Forelimb muscle (tissue), 1 donor: ENCODE measurements around the gene TNFRSF6B. TPM values are rescaled to one million over a fixed set of nuclear protein-coding genes. Genes with fewer than 3 reads are reported as not detected.
"Not testable (repeated sequence)": the region's sequence is repeated elsewhere in the genome, so short reads cannot be mapped to it uniquely, and the experiment has no call there.

Experiments used
- DNase-seq: peaks from one replicate; pipeline ENCODE4 v3.0.0-alpha.2; 2013; ENCODE audit warnings: low read depth
- polyA plus RNA-seq: library from polyadenylated mRNA; unstranded; fragments of 120-200 nt; gene quantifications from one replicate; pipeline ENCODE4 v1.2.1, GENCODE V29; 2013; ENCODE audit not compliant: insufficient read length

Gene TNFRSF6B, protein sequence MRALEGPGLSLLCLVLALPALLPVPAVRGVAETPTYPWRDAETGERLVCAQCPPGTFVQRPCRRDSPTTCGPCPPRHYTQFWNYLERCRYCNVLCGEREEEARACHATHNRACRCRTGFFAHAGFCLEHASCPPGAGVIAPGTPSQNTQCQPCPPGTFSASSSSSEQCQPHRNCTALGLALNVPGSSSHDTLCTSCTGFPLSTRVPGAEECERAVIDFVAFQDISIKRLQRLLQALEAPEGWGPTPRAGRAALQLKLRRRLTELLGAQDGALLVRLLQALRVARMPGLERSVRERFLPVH
- polyA plus RNA-seq = 1.6 TPM

DNA sequence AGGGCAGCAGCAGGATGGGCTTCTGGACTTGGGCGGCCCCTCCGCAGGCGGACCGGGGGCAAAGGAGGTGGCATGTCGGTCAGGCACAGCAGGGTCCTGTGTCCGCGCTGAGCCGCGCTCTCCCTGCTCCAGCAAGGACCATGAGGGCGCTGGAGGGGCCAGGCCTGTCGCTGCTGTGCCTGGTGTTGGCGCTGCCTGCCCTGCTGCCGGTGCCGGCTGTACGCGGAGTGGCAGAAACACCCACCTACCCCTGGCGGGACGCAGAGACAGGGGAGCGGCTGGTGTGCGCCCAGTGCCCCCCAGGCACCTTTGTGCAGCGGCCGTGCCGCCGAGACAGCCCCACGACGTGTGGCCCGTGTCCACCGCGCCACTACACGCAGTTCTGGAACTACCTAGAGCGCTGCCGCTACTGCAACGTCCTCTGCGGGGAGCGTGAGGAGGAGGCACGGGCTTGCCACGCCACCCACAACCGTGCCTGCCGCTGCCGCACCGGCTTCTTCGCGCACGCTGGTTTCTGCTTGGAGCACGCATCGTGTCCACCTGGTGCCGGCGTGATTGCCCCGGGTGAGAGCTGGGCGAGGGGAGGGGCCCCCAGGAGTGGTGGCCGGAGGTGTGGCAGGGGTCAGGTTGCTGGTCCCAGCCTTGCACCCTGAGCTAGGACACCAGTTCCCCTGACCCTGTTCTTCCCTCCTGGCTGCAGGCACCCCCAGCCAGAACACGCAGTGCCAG lies at the start of gene TNFRSF6B:
TSS of gene TNFRSF6B (plus strand) at position 25 of the 729 bp plus-strand sequence. CDS start at position 141, 116 bp downstream.
- no peak for DNase-seq

DNA sequence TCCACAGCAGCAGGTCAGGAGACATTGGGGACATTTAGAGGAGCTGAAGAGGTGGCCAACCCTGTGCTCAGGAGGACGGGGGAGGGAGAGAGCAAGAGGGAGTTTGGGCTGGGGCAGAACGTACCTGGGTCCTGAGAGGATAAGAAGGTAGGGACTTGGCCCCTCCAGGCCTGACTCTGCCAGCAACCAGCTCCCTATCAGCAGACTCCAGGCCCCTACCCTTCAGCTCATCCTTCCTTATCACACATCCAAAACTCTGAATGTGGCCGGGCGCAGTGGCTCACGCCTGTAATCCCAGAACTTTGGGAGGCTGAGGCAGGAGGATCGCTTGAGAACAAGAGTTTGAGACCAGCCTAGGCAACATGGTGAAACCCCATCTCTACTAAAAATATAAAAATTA lies 48.3 kb upstream of the TNFRSF6B start:
- DNase-seq = no peak

DNA sequence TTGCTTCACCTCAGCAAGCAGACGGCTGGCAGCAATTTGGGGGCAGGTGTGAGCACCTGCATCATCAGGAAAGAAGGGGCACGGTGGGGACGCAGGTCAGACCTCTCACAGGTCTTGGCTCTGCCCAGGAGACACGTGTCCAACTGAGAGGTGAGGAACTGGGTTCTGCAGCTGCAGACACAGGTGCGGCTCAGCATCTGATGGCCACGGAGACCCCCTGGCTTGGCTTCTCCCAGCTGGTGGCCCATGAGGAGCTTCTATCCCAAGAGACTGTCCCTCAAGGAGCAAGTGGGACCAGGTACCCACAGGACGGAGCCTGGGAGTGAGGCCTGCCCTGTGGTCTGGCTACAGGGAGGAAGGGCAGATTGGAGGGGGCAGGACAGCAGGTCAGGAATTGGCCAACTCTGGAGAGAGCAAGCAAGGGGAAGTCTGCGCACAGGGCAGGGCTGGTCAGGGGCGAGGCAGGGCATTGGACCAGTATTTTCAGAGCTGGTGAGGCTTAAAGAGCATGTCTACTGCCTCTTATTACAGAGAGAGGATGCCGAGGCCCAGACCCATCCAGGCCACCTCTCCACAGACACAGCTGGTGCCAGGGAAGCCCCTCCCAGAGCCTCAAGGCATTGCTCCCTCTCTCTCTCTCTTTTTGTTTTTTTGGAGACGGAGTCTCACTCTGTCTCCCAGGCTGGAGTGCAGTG lies 47.4 kb upstream of the TNFRSF6B start:
- DNase-seq = no peak

DNA sequence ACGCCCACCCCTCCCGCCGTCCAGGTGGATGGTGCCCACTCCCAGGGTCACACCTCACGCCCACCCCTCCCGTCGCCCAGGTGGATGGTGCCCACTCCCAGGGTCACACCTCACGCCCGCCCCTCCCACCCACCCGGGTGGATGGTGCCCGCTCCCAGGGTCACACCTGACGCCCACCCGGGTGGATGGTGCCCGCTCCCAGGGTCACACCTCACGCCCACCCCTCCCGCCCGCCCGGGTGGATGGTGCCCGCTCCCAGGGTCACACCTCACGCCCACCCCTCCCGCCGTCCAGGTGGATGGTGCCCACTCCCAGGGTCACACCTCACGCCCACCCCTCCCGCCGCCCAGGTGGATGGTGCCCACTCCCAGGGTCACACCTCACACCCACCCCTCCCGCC lies 46.0 kb upstream of the TNFRSF6B start:
- not testable (repeated sequence) for DNase-seq

DNA sequence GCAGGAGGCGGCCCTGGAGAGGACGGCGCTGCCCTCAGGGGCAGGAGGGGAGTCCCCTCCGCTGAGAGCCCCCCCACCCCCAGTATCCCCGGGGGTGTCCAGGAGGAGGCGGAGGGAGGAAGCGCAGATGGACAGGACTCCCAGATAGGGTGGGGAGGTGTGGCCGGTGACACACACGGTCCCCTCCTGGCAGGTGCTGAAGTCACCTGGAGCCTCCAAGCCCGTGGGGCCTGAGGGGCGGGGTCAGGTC lies 44.6 kb upstream of the TNFRSF6B start:
- DNase-seq = no peak

DNA sequence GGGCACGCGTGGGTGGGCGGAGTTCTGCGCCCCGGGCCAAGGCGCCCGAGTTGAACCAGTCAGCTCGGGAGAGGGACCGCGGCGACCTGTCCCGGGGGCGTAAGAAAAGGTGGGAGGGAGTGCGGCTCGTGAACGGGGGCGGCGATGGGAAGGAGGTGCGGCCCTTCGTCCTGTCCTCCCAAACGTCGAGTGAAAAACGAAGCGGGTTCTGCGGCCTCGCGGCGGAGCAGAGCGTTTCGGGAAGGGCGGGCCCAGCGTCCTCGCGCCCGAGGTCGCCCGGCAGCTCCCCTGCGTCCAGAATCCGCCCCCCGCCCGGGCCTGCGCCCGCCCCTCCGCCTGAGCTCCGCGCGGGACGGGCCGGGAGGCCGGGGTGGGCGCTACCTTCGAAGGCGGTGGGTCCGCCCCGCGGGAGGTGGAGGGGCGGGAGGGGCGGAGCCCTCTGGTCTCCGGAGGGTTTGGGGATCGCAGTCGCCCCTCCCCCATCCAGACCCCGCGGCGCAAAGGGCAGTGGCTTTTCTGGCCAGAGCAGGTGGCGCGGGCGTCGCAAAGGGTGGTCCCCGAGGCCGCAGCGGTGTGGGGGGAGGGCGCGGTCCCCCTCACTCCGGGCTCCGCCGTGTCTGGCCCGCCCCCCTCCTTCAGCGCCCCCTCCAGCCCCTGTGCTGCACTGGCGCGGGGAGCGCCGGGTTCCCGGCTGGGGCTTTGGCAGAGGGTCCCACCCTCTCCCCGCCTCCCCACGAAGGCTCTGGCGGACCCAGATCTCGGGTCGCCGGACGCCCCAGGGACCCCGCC lies 44.1 kb upstream of the TNFRSF6B start:
- no peak for DNase-seq

DNA sequence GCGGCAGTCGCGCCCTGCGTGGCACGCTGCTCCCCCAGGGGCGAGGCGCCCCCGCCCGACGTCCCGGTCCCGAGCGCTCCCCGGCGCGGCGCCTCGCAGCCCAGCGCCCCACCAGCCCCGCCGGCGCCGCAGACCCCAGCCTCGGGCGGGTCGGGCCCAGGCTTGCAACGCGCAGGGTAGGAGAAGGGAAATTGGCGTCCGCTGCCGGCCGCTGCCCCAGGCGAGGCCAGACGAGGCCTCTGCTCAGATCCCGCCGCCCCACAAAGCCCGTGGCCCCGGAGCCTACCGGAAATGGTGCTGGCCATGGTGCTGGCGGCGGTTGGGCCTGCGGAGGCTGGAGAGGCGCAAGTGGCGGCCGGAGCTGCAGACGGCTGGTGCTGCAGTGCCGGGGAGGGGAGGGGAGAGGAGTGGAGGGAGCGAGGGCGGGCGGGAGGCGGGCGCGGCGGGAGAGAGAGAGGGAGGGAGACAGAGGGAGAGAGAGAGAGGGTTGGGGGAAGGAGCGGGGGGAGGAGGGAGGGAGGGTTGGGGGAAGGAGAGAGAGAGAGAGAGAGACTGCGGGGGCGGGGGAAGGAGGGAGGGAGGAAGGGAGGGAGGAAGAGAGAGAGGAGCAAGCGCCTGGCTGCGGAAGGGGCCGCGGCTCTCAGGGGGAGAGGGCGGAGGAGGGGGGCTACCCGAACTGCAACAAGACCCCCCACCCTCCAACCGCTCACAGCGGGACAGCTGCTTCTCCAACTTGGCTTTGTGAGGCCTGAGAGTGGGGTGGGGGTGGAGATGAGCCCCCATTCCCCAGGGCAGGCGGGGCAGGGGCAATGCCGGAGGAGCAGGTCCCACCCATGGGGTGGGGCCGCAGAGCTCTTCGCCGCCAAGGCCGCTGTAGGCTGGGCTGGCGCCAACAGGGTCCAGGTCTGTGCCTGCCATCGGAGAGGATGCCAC lies 43.1 kb upstream of the TNFRSF6B start, which contains the start of gene STMN3:
TSS of gene STMN3 (minus strand) at position 384 of the 933 bp plus-strand sequence. CDS start at position 305, 79 bp downstream.
- peak; percentile 47 for DNase-seq

DNA sequence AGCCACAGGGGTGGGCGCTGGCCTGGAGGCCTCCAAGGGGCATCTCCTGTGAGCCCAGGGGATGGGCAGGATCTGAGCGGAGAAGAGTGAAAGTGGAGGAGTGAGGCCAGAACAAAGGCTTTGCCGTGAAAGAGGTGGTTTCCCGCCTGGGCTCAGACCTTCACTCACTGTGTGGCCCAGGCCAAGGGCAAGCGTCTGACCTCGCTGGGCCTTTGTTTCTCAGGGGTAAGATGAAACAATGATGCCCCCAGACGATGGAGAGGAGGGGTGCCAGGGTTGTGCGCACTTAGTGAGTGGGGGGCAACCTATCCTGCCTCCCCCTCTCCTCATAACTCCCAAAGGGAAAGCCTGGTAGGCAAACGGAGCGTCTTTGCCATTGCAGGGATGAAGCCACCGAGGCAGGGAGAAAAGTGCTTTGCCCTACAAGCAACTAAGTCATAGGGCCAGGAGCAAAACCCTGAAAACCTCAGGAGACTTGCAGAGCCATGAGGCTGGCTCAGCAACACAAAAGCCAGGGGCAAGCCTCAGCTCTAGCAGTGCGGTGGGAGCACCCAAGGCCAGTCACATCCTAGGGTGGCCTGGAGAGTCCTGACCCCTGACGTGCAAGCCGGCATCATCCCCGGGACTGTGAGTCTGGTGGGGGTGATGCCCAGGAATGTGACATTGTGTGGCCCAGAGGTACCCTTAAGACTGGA lies 42.3 kb upstream of the TNFRSF6B start:
- no peak for DNase-seq

DNA sequence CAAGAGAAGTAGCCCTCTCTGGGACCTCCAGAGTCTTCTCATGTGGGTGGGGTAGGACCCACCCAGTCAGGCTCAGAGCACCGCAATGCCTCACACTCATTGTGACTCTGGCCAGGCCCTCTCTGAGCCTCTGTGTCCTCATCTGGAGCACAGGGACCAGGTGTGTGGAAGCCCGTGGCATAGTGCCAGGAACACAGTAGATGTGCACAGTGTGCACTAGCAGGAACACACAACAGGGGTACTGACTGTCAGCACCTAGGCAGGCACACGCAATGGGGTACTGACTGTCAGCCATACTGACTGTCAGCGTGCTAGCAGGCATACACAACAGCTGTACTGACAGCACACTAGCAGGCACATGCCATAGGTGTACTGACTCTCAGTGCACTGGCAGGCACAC lies 41.2 kb upstream of the TNFRSF6B start:
- DNase-seq = no peak

DNA sequence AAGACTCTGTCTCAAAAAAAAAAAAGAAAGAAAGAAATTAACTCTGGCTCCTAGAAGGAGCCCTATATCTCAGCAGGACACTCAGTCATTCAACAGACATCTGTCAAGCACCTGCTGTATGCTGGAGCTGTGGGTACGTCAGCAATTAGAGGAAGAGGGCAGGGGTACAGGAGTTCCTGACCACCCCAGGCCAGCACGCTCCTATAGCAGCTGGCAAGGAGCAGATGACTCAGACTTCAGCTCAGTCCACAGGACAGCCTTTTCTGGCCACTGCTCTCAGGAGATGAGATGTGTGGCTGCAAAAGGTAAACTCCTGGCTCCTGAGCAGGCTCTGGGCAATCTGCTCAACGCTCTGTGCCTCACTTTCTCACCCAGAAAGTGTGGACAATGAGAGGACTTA lies 40.0 kb upstream of the TNFRSF6B start:
- no peak for DNase-seq

DNA sequence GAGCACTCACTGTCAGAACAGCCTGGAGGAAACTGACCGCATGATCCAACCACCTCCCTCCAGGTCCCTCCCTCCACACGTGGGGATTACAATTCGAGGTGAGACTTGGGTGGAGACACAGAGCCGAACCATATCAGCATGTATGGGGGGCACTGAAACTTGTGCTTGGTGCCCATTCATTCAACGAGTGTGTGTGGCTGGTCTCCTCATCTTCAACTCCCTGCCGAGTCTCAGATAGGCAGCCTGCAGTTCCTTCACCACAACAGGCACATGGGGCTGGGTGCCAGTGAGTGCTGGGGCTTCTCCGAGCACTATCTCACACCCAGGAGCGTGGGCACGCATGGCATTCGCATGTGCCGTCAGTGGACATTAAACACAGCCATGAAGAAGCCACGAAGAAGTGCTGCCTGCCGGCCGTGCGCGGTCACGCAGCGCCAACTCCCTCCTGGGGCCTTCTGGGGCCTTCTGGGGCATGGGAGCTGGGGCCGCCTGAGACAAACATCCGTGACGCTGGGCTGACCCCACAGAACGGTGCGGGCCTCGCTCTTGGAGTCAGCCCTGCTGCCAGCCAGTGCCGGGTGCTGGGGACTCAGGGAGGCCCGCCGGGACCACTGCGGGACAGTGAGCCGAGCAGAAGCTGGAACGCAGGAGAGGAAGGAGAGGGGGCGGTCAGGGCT lies 39.1 kb upstream of the TNFRSF6B start:
- no peak for DNase-seq

DNA sequence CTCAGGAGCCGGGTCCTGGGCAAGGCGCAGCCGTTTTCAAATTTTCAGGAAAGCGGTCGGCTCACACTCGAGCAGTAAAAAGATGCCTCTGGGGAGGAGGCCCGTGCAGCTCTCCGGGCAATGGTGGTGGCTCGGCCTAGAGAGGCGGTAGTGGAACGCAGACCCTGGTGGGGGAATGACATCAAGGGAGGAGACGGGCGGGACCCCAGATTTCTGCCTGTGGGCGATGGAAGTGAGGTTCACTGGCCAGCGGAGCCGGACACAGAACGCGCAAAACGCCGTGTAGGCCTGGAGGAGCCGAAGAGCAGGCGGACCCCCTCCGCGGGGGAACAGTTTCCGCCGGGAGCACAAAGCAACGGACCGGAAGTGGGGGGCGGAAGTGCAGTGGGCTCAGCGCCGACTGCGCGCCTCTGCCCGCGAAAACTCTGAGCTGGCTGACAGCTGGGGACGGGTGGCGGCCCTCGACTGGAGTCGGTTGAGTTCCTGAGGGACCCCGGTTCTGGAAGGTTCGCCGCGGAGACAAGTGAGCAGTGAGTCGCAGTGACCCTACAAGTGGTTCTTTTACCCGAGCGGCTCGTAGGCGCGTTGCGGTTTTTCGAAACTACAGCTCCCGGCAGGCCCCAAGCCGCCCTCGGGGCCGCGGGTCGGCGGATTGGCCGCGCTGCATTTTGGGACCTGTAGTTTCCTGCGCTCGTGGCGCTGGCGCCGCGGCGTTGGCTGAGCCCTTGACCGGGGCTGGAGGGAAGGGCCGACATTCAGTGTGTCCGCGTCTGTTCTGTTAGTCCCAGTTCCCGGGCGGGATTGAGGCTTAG lies 38.3 kb upstream of the TNFRSF6B start, which contains the start of gene RTEL1:
TSS of gene RTEL1 (plus strand) at position 376 of the 812 bp plus-strand sequence. CDS start 1,091 bp downstream, outside the sequence.
- DNase-seq = peak; percentile 81

DNA sequence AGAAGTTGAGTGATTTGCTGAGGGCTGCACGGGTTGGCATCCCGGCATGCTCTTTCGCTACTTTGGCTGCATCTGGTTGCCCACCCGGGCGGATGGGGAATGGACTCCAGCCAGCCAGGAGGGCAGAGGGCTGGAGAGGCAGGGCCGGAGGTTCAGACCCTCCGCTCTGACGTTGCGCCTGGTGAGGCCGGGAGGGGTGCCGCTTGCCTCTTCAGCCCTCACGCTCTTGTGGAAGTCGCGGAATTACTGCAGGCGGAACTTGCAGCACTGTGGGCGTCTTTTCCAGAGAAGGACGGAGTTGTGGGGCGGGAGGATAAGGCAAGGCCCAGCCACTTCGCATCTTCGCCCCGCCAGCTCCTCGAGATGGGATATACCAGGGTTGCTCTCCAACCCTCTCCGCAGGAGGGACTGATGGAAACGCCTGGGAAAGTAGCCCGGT lies 37.7 kb upstream of the TNFRSF6B start:
- DNase-seq = no peak

DNA sequence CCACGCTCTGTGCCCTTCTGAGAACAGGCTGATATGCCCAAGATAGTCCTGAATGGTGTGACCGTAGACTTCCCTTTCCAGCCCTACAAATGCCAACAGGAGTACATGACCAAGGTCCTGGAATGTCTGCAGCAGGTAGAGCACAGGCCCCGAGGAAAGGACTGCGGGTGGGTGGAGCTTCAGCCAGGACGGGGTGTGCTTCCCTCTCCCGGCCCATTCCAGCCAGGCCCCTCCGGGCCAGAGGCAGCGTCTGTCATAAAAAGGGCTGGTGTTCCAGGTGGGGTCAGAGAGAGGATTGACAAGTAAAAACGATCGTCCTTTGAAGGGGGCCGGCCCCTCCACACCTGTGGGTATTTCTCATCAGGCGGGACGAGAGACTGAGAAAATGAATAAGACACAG lies 37.1 kb upstream of the TNFRSF6B start:
- DNase-seq = no peak

DNA sequence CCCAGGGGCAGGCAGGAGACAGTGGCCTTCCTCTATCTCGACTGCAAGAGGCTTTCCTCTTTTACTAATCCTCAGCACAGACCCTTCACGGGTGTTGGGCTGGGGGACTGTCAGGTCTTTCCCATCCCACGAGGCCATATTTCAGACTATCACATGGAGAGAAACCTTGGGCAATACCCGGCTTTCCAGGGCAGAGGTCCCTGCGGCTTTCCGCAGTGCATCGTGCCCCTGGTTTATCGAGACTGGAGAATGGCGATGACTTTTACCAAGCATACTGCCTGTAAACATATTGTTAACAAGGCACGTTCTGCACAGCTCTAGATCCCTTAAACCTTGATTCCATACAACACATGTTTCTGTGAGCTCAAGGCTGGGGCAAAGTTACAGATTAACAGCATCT lies 36.3 kb upstream of the TNFRSF6B start:
- DNase-seq = not testable (repeated sequence)

DNA sequence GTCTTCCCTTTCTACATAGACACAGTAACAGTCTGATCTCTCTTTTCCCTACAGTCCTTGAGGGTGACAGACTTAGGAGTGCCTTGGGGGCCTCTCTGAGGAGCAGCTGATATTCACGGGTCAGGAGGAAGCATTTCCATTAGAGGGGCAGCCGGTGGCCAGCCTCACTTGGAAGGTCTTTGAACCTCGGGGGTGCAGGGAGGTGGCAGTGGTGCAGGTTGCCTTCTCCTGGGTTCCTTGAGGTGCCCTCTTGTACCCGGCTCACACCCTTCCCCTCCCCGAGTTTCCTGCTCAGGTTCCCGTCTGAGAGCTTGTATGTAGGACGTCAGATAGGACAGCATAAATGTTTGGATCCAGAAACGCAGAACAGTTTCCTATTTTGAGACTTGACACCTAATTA lies 35.8 kb upstream of the TNFRSF6B start:
- DNase-seq = no peak

DNA sequence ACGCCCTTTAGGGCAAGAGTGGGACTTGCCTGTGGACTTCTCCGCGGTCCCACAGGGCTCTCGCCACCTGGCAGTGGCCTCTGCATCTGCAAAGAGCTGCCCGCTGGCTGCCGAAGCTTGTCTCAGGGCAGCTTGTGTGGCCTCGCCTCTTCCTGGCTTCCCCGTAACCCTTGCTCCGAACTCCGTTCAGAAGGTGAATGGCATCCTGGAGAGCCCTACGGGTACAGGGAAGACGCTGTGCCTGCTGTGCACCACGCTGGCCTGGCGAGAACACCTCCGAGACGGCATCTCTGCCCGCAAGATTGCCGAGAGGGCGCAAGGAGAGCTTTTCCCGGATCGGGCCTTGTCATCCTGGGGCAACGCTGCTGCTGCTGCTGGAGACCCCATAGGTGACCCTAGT lies 35.3 kb upstream of the TNFRSF6B start:
- DNase-seq = no peak

DNA sequence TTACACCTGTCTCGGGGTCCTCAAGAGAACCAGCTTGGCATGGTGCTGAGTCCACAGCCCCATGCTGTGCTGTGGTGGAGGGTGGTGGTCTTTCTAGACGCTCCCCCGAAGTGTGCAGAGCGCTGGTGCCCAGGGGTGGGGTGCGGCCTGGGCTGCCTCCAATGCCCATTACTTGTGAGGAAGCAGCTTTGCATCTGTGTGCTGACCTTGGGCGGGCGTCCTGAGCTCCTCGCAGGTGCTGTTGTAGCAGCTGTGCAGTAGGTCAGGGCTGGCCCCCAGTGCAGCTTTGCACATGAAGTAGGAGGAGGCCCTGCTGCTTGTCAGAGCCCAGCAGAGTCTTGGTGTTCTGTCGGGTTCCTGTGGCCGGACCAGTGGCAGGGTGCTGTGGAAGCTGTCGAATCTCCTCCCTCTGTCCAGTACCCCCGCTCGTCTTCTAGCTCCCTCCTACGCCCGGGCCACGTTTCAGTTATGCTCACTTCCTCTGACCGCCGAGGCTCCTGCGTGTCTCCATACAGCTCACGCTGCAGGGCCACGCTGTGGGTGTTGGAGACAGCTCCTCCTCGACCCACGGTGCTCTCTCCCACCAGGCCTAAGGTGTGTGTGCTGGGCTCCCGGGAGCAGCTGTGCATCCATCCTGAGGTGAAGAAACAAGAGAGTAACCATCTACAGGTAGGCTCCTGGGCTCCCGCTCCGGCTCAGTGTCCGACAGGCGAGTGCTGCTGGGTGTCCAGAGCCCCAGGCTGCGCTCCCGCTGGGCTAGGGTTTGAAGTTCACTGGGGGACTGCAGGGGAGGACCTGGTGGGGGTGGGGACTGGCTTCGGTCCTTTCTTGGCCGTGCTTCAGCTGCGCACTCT lies 34.3 kb upstream of the TNFRSF6B start:
- no peak for DNase-seq
